ENCODE measurements around the gene RNF31.

Gene RNF31

DNA sequence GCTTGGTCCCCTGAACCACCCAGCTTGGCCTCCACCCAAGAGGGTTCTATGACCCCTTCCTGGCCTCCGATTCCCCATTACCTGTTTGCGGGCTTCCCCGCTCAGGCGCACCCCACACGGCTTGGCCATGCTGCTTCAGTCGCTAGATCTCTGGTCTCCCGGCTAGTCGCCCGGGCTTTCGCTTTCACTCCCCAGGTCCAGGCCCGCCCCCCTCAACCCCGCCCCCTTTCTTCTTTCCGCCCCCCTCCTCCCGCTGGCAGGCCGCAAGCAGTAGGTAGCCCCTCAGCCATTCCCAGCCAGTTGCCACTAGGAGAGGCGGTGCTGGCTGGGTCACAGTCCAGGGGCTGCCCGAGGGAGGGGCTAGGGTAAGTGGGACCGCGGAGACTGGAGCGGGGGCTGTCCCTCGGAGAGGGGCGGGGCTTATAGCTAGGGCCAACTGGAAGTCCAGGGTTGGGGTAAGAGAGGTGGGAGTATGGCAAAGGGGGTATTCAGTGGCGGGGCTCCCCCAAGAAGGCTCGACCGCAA lies 783 bp upstream of the RNF31 start, which contains the start of gene PSME2:
PSME2 (minus strand) TSS at position 158 of the 525 bp plus-strand sequence; CDS start at position 129, 29 bp downstream.
- peak; percentile 92 for DNase-seq (ENCODE audit: low read depth)
- peak within 1 kb of the TSS; percentile 84 for H3K4me3 ChIP-seq (ENCODE audit: low read depth, low read length)
- TF ChIP-seq, protein P1, sequence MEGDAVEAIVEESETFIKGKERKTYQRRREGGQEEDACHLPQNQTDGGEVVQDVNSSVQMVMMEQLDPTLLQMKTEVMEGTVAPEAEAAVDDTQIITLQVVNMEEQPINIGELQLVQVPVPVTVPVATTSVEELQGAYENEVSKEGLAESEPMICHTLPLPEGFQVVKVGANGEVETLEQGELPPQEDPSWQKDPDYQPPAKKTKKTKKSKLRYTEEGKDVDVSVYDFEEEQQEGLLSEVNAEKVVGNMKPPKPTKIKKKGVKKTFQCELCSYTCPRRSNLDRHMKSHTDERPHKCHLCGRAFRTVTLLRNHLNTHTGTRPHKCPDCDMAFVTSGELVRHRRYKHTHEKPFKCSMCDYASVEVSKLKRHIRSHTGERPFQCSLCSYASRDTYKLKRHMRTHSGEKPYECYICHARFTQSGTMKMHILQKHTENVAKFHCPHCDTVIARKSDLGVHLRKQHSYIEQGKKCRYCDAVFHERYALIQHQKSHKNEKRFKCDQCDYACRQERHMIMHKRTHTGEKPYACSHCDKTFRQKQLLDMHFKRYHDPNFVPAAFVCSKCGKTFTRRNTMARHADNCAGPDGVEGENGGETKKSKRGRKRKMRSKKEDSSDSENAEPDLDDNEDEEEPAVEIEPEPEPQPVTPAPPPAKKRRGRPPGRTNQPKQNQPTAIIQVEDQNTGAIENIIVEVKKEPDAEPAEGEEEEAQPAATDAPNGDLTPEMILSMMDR (IDR thresholded peaks at IDR 0.05; ENCODE audit: low read depth, low read length, missing control alignments) = no peak

DNA sequence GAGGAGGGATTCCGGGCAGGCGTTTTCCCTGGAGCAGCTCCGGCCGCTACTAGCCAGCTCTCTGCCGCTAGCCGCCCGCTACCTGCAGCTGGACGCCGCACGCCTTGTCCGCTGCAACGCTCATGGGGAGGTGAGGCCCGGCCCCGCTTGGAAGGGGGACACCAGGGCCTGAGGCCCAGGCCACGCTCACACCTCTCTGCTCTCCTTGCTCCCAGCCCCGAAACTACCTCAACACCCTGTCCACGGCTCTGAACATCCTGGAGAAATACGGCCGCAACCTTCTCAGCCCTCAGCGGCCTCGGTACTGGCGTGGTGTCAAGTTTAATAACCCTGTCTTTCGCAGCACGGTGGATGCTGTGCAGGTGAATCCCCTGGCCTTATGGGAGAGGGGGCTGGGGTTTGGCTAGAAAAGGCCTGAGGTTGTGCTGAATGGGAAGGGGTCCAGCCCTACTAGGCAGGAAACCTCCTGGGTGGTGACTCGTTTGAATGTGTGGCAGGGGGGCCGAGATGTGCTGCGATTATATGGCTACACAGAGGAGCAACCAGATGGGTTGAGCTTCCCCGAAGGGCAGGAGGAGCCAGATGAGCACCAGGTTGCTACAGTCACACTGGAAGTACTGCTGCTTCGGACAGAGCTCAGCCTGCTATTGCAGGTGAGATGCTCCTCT lies 597 bp downstream of the RNF31 start:
- no peak for DNase-seq (ENCODE audit: low read depth)
- peak overlapping the region; percentile 84 for H3K4me3 ChIP-seq (ENCODE audit: low read depth, low read length)
- TF ChIP-seq, protein P1 (IDR thresholded peaks at IDR 0.05; ENCODE audit: low read depth, low read length, missing control alignments) = no peak

DNA sequence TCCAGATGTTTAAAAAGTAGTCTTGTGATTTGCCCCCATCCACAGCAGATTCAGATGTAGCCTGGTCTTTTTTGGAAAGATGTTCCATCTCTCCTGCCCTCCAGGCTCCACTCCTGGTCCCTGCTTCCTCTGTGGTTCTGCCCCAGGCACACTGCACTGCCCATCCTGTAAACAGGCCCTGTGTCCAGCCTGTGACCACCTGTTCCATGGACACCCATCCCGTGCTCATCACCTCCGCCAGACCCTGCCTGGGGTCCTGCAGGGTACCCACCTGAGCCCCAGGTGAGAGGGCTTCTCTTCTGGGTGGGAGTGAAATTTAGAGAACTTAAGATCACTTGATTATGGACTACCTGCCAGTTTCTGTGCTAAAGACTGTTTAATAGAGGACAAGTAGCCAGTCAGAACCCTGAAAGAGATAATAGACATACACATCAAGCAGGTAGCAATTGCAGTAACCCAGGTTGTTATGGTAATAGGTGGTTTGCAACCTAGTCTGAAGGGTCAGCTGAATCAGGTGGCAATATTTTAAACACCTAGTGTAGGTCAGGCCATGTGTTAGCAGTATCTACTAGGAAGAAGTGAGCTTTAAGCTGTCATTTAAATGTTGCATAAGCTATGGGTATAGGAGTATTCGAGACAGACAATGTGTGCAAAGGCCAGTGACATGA lies 2.1 kb downstream of the RNF31 start:
- H3K4me3 ChIP-seq (ENCODE audit: low read depth, low read length) = no peak overlapping the region
- TF ChIP-seq, protein P1 (IDR thresholded peaks at IDR 0.05; ENCODE audit: low read depth, low read length, missing control alignments) = no peak
- no peak for DNase-seq (ENCODE audit: low read depth)

DNA sequence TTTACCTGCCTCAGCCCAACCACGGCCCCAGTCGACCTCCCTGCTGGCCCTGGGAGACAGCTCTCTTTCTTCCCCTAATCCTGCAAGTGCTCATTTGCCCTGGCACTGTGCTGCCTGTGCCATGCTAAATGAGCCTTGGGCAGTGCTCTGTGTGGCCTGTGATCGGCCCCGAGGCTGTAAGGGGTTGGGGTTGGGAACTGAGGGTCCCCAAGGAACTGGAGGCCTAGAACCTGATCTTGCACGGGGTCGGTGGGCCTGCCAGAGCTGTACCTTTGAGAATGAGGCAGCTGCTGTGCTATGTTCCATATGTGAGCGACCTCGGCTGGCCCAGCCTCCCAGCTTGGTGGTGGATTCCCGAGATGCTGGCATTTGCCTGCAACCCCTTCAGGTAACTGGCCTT lies 2.8 kb downstream of the RNF31 start:
- TF ChIP-seq, protein P1 (IDR thresholded peaks at IDR 0.05; ENCODE audit: low read depth, low read length, missing control alignments) = no peak
- no peak overlapping the region for H3K4me3 ChIP-seq (ENCODE audit: low read depth, low read length)
- DNase-seq (ENCODE audit: low read depth) = no peak

DNA sequence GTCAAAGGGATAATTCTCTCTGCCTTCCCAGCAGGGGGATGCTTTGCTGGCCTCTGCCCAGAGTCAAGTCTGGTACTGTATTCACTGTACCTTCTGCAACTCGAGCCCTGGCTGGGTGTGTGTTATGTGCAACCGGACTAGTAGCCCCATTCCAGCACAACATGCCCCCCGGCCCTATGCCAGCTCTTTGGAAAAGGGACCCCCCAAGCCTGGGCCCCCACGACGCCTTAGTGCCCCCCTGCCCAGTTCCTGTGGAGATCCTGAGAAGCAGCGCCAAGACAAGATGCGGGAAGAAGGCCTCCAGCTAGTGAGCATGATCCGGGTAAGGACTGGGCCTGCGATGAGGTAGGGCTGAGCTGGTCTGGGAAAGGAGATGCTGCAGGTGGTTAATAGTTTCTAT lies 3.3 kb downstream of the RNF31 start:
- H3K4me3 ChIP-seq (ENCODE audit: low read depth, low read length) = no peak overlapping the region
- no peak for DNase-seq (ENCODE audit: low read depth)
- TF ChIP-seq, protein P1 (IDR thresholded peaks at IDR 0.05; ENCODE audit: low read depth, low read length, missing control alignments) = no peak

DNA sequence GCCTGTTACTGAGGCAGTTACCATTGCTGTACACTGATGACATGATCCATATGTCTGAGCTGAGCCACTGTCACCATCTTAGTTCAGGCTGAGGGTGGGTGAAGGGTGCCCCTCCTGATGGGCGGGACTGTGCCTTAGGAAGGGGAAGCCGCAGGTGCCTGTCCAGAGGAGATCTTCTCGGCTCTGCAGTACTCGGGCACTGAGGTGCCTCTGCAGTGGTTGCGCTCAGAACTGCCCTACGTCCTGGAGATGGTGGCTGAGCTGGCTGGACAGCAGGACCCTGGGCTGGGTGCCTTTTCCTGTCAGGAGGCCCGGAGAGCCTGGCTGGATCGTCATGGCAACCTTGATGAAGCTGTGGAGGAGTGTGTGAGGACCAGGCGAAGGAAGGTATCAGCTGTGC lies 3.7 kb downstream of the RNF31 start:
- DNase-seq (ENCODE audit: low read depth) = no peak
- no peak overlapping the region for H3K4me3 ChIP-seq (ENCODE audit: low read depth, low read length)
- TF ChIP-seq, protein P1 (IDR thresholded peaks at IDR 0.05; ENCODE audit: low read depth, low read length, missing control alignments) = no peak
